Activated CD8-positive, alpha-beta memory T cell treated with anti-CD3 and anti-CD28 coated beads, Interleukin-2, amount 10 ng/mL, durations not matched to agents 7 days and 5 days (primary cell): ENCODE data around the gene SPEF1. TPM values are rescaled to one million over a fixed set of nuclear protein-coding genes. Genes with fewer than 3 reads are reported as not detected.
A peak's percentile ranks its signal among the peaks of the same experiment; 100 is the strongest.

Source experiments
- ATAC-seq: fragments of 150-1000 bp; cut with Tn5 transposase; one replicate; pipeline ENCODE4 v1.10.0; 2021; ENCODE audit warnings: moderate library complexity
- CTCF ChIA-PET: fragments of 350-600 bp; sonication (Branson Sonifier 250); formaldehyde crosslinking; loops from one replicate; lab custom pipeline; 2021; ENCODE audit warnings: antibody characterized with exemption; lab: Charles Lee
- DNase-seq: peaks from one replicate; pipeline ENCODE4 v3.0.0-alpha.2; 2020
- H3K27ac Mint-ChIP-seq: one replicate; pipeline ENCODE4 v1.8.0; 2021; ENCODE audit warnings: mild to moderate bottlenecking, mixed read lengths
- H3K27me3 Mint-ChIP-seq: one replicate; pipeline ENCODE4 v1.8.0; 2021; ENCODE audit warnings: mixed read lengths
- H3K36me3 Mint-ChIP-seq: one replicate; pipeline ENCODE4 v1.8.0; 2021; ENCODE audit warnings: mild to moderate bottlenecking, mixed read lengths
- H3K4me1 Mint-ChIP-seq: one replicate; pipeline ENCODE4 v1.8.0; 2021; ENCODE audit warnings: mixed read lengths
- H3K4me3 Mint-ChIP-seq: one replicate; pipeline ENCODE4 v1.8.0; 2021; ENCODE audit warnings: mild to moderate bottlenecking, moderate library complexity, mixed read lengths
- H3K9me3 Mint-ChIP-seq: one replicate; pipeline ENCODE4 v1.8.0; 2022; ENCODE audit warnings: low read depth, mixed read lengths
- total RNA-seq, 2 experiments: library from RNA; stranded (reverse); gene quantifications; one replicate each; pipeline ENCODE4 v1.2.3, GENCODE V29; 2021

Gene SPEF1
- total RNA-seq, 2 experiments from 2014 or later, result 0.18 TPM; not detected in 1

DNA sequence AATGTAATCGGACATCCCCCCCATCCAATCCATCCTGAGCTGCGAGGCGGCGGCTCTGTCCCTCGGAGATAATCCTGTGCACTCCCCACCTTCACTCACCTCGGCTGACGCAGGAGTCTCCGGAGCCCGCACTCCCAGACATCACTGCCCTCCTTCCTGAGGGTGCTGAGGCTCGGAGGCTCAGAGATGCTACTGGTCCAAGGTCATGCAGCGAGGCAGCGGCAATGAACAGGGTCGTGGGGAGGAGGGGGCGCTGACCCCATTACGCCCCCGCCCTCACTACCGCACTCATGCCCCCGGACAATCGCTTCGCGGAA is 14.2 kb downstream of the SPEF1 start:
- Mint-ChIP-seq H3K36me3 (no peaks in the 10 kb centered on the region), H3K4me1 (peaks cover 23% of the 10 kb centered on the region), H3K27me3 (peaks cover 5% of the 10 kb centered on the region), H3K9me3 (no peaks in the 10 kb centered on the region), H3K27ac (peak overlapping the region; percentile 62), H3K4me3 (peak overlapping the region; percentile 84)
- CTCF ChIA-PET, result interaction anchor here (1.1 to 8.0 kb wide), 13 partner anchors 9 to 318 kb away, joined by 3 to 80 read pairs (median 5); partner anchors contain the start of genes AP5S1 and SPEF1
- ATAC-seq, result no peak
- no peak for DNase-seq

- no peak for ATAC-seq
- Mint-ChIP-seq H3K4me3 (peak overlapping the region; percentile 84), H3K36me3 (no peaks in the 10 kb centered on the region), H3K27ac (peak overlapping the region; percentile 62), H3K9me3 (no peaks in the 10 kb centered on the region), H3K27me3 (peaks cover 1% of the 10 kb centered on the region), H3K4me1 (peaks cover 25% of the 10 kb centered on the region)
- CTCF ChIA-PET, result interaction anchor here (1.0 to 8.0 kb wide), 11 partner anchors 9 to 319 kb away, joined by 3 to 80 read pairs (median 5); partner anchors contain the start of genes AP5S1 and CENPB
- DNase-seq, result no peak
Observed at GRCh38 chr20:3766422-3767109, 14.7 kb downstream of the SPEF1 start.

DNA sequence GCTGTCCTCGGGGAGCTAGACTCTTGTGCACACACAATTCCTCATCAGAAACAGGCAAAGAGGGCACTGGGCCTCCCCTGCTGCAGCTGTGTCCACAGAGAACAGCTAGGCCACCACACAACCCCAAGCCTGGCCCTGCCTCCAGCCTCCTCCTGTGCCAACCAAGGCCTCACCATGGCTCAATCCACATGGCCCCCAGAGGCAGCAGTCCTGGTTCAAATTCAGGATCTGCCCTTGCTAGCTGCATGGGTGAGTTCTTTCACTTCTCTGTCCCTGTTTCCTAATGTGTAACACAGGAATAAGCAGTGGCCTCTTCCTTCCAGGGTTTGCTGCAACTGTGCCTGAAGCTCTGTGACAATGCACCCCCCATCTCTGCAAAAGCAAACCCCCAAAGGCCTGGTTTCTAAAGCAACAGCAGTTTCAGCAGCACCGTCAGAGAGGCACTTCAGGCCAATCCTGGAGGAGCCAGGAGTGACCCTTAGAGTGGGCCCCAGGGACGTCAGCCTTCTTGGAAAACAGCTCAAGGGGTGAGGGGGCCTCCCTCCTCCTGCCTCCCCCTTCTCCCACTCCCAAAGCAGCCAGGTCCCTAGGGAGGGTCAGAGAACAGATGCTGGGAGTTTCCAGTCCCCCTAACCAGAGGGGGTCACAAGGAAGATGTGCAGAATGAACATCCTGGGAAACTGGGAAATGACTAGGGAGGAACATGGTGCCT is 15.9 kb downstream of the SPEF1 start:
- H3K9me3 Mint-ChIP-seq, result no peaks in the 10 kb centered on the region
- DNase-seq, result no peak
- H3K27me3 Mint-ChIP-seq, result no peaks in the 10 kb centered on the region
- ATAC-seq, result no peak
- H3K4me3 Mint-ChIP-seq, result no peak overlapping the region
- H3K4me1 Mint-ChIP-seq, result peaks cover 27% of the 10 kb centered on the region
- H3K27ac Mint-ChIP-seq, result no peak overlapping the region
- CTCF ChIA-PET, result interaction anchor here (0.6 to 8.0 kb wide), 7 partner anchors 8 to 127 kb away, joined by 3 to 80 read pairs (median 3); partner anchors contain the start of genes CDC25B and CENPB
- no peaks in the 10 kb centered on the region for H3K36me3 Mint-ChIP-seq

DNA sequence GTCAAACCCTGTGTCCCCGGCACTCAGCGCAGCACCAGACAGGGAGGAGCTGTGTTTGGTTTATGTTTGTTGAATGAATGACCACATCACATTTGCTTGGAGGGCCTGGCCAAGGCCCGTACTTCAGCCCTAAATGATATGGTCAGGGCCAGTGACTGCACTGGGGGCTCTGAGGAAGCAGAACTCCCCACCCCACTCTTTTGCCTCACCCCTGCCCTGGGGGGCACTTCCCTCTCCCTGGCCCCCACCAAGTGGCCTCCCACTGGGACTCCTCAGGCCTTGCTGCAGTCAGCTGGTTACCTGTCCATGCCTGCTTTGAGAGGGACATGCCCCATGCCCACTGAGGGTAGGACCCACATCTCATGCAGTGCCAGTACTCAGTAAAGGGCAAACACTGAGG is 16.6 kb downstream of the SPEF1 start:
- no peak overlapping the region for H3K4me3 Mint-ChIP-seq
- H3K4me1 Mint-ChIP-seq, result peaks cover 27% of the 10 kb centered on the region
- no peak overlapping the region for H3K27ac Mint-ChIP-seq
- H3K36me3 Mint-ChIP-seq, result no peaks in the 10 kb centered on the region
- CTCF ChIA-PET, result interaction anchor here (0.6 to 8.0 kb wide), 5 partner anchors 13 to 128 kb away, joined by 3 to 80 read pairs (median 3); partner anchors contain the start of genes CDC25B and CENPB
- H3K27me3 Mint-ChIP-seq, result no peaks in the 10 kb centered on the region
- DNase-seq, result no peak
- H3K9me3 Mint-ChIP-seq, result no peaks in the 10 kb centered on the region
- ATAC-seq, result no peak

- no peaks in the 10 kb centered on the region for H3K27me3 Mint-ChIP-seq
- CTCF ChIA-PET, result interaction anchor here (0.9 to 8.0 kb wide), 2 partner anchors 12 to 47 kb away, joined by 3 to 80 read pairs; no protein-coding TSS in a partner anchor
- no peaks in the 10 kb centered on the region for H3K9me3 Mint-ChIP-seq
- DNase-seq (no peak), ATAC-seq (no peak)
- H3K36me3 Mint-ChIP-seq, result no peaks in the 10 kb centered on the region
- H3K4me1 Mint-ChIP-seq, result peaks cover 23% of the 10 kb centered on the region
- no peak overlapping the region for H3K27ac Mint-ChIP-seq
- H3K4me3 Mint-ChIP-seq, result no peak overlapping the region
Observed at GRCh38 chr20:3763671-3764601, 17.3 kb downstream of the SPEF1 start.

GRCh38 chr20:3760655-3761348 is 20.4 kb downstream of the SPEF1 start:
- no peak for ATAC-seq
- Mint-ChIP-seq H3K4me3 (no peak overlapping the region), H3K36me3 (peaks cover 1% of the 10 kb centered on the region), H3K9me3 (no peaks in the 10 kb centered on the region), H3K27me3 (no peaks in the 10 kb centered on the region), H3K4me1 (peaks cover 6% of the 10 kb centered on the region), H3K27ac (no peak overlapping the region)
- CTCF ChIA-PET, result interaction anchor here (0.6 to 1.9 kb wide), 4 partner anchors 42 to 325 kb away, joined by 3 to 5 read pairs (median 3); no protein-coding TSS in a partner anchor
- DNase-seq, result no peak

- H3K27me3 Mint-ChIP-seq, result no peaks in the 10 kb centered on the region
- H3K4me3 Mint-ChIP-seq, result no peak overlapping the region
- no peak for ATAC-seq
- H3K4me1 Mint-ChIP-seq, result peaks cover 3% of the 10 kb centered on the region
- CTCF ChIA-PET, result interaction anchor here (0.6 to 4.0 kb wide), 4 partner anchors 8 to 326 kb away, joined by 3 to 23 read pairs (median 6); partner anchors contain the start of gene ADISSP
- H3K36me3 Mint-ChIP-seq, result peaks cover 1% of the 10 kb centered on the region
- H3K27ac Mint-ChIP-seq, result no peak overlapping the region
- no peak for DNase-seq
- H3K9me3 Mint-ChIP-seq, result no peaks in the 10 kb centered on the region
Observed at GRCh38 chr20:3759884-3760283, 21.4 kb downstream of the SPEF1 start.

DNA sequence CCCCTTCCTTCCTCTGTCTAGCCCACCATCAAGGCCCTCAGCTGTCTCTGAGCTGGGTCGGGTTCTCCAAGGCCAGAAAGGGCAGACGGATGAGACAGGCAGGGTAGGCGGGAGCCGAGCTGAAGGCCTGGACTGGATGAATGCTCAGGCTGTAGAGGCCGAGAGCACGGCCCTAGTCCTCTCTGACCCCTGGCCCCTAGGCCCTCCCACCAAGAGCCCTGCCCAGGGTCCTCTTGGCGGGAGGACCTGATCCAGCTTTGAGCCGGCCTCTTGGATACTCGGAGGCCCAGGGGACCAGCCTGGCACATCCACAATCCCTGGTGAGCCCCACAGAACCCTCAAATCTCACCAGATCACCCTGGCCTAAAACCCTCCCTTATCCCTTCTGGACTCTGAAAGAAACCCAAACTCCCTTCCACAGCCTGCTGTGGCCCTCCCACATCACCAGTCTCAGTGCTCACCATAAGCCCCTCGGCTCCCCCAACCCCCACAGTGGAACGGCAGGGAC is 21.9 kb downstream of the SPEF1 start:
- no peaks in the 10 kb centered on the region for H3K27me3 Mint-ChIP-seq
- no peak overlapping the region for H3K27ac Mint-ChIP-seq
- H3K4me3 Mint-ChIP-seq, result no peak overlapping the region
- peaks cover 3% of the 10 kb centered on the region for H3K4me1 Mint-ChIP-seq
- H3K9me3 Mint-ChIP-seq, result no peaks in the 10 kb centered on the region
- no peak for ATAC-seq
- no peak for DNase-seq
- peaks cover 1% of the 10 kb centered on the region for H3K36me3 Mint-ChIP-seq
- CTCF ChIA-PET, result interaction anchor here (1.9 to 4.0 kb wide), 3 partner anchors 9 to 96 kb away, joined by 5 to 23 read pairs (median 7); partner anchors contain the start of gene ADISSP

GRCh38 chr20:3758566-3758965 is 22.7 kb downstream of the SPEF1 start:
- CTCF ChIA-PET, result interaction anchor here (1.6 to 4.0 kb wide), 4 partner anchors 8 to 18 kb away, joined by 4 to 23 read pairs (median 6); partner anchors contain the start of gene ADISSP
- Mint-ChIP-seq H3K27ac (no peak overlapping the region), H3K9me3 (no peaks in the 10 kb centered on the region), H3K36me3 (peaks cover 1% of the 10 kb centered on the region), H3K4me1 (peaks cover 3% of the 10 kb centered on the region), H3K4me3 (no peak overlapping the region), H3K27me3 (no peaks in the 10 kb centered on the region)
- ATAC-seq (no peak), DNase-seq (no peak)

DNA sequence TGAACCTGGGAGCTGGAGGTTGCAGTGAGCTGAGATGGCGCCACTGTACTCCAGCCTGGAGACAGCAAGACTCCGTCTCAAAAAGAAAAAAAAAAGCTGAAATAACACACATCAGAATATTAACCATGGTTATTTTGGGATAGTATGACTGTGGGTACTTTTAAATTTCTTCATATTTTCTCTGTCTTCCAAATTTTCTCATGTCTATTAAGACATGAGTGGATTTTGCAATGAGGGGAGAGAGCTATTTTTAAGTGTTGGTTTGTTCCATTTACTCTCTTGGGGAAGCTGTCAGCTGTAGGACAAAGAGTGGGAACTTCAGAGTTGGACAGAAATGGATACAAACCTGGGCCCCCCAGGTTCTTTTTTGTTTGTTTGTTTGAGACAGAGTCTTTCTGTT is 24.0 kb downstream of the SPEF1 start:
- no peaks in the 10 kb centered on the region for H3K27me3 Mint-ChIP-seq
- peaks cover 6% of the 10 kb centered on the region for H3K4me1 Mint-ChIP-seq
- ATAC-seq, result no peak
- H3K4me3 Mint-ChIP-seq, result no peak overlapping the region
- CTCF ChIA-PET, result interaction anchor here (0.9 to 4.0 kb wide), 9 partner anchors 9 to 98 kb away, joined by 3 to 23 read pairs (median 6); partner anchors contain the start of gene ADISSP
- H3K27ac Mint-ChIP-seq, result no peak overlapping the region
- peaks cover 1% of the 10 kb centered on the region for H3K36me3 Mint-ChIP-seq
- no peaks in the 10 kb centered on the region for H3K9me3 Mint-ChIP-seq
- DNase-seq, result no peak

- Mint-ChIP-seq H3K27ac (no peak overlapping the region), H3K36me3 (peaks cover 1% of the 10 kb centered on the region), H3K4me1 (peaks cover 6% of the 10 kb centered on the region), H3K9me3 (no peaks in the 10 kb centered on the region), H3K27me3 (peaks cover 1% of the 10 kb centered on the region), H3K4me3 (no peak overlapping the region)
- ATAC-seq, result no peak
- CTCF ChIA-PET, result interaction anchor here (1.3 to 9.0 kb wide), 4 partner anchors 11 to 100 kb away, joined by 3 to 80 read pairs (median 22); partner anchors contain the start of gene ADISSP
- DNase-seq, result no peak
Observed at GRCh38 chr20:3755814-3756480, 25.3 kb downstream of the SPEF1 start.
